ENCODE data around the gene TBCD.
"Not testable (repeated sequence)": the region's sequence is repeated elsewhere in the genome, so short reads cannot be mapped to it uniquely, and the experiment has no call there.

TBCD gene

GRCh38 chr17:82736511-82737185 lies 15.2 kb upstream of the TBCD start:
- TF ChIP-seq MYC (IDR thresholded peaks at IDR 0.05; ENCODE audit: low read depth, low read length) (no peak), POLR2A (IDR thresholded peaks at IDR 0.05; ENCODE audit: extremely low read depth, insufficient read length) (no peak), CTCF (IDR thresholded peaks at IDR 0.05; ENCODE audit: low read depth, low read length) (no peak), MAX (IDR thresholded peaks at IDR 0.05; ENCODE audit: low read depth, low read length) (no peak)
- H3K4me3 ChIP-seq (ENCODE audit: low read depth, low read length): no peak overlapping the region
- no peak for DNase-seq (ENCODE audit: low read depth)

GRCh38 chr17:82737967-82738877 lies 13.6 kb upstream of the TBCD start:
- no peak for DNase-seq (ENCODE audit: low read depth)
- TF ChIP-seq POLR2A (IDR thresholded peaks at IDR 0.05; ENCODE audit: extremely low read depth, insufficient read length) (no peak), CTCF (IDR thresholded peaks at IDR 0.05; ENCODE audit: low read depth, low read length) (no peak), MYC (IDR thresholded peaks at IDR 0.05; ENCODE audit: low read depth, low read length) (no peak)

GRCh38 chr17:82740906-82741759 lies 10.7 kb upstream of the TBCD start:
- DNase-seq (ENCODE audit: low read depth): no peak

More at GRCh38 chr17:82737967-82738877, 13.6 kb upstream of the TBCD start:
- no peak overlapping the region for H3K4me3 ChIP-seq (ENCODE audit: low read depth, low read length)

GRCh38 chr17:82743344-82744219 lies 8.3 kb upstream of the TBCD start:
- no peak overlapping the region for H3K4me3 ChIP-seq (ENCODE audit: low read depth, low read length)
- no peak for DNase-seq (ENCODE audit: low read depth)
- no peak for TF ChIP-seq POLR2A (IDR thresholded peaks at IDR 0.05; ENCODE audit: extremely low read depth, insufficient read length)
- TF ChIP-seq MYC (IDR thresholded peaks at IDR 0.05; ENCODE audit: low read depth, low read length): no peak
- no peak for TF ChIP-seq MAX (IDR thresholded peaks at IDR 0.05; ENCODE audit: low read depth, low read length)
- no peak for TF ChIP-seq CTCF (IDR thresholded peaks at IDR 0.05; ENCODE audit: low read depth, low read length)

More at GRCh38 chr17:82740906-82741759, 10.7 kb upstream of the TBCD start:
- no peak overlapping the region for H3K4me3 ChIP-seq (ENCODE audit: low read depth, low read length)
- no peak for TF ChIP-seq MYC (IDR thresholded peaks at IDR 0.05; ENCODE audit: low read depth, low read length)
- no peak for TF ChIP-seq CTCF (IDR thresholded peaks at IDR 0.05; ENCODE audit: low read depth, low read length)
- TF ChIP-seq POLR2A (IDR thresholded peaks at IDR 0.05; ENCODE audit: extremely low read depth, insufficient read length): no peak
- no peak for TF ChIP-seq MAX (IDR thresholded peaks at IDR 0.05; ENCODE audit: low read depth, low read length)

GRCh38 chr17:82744736-82745135 lies 7.1 kb upstream of the TBCD start:
- H3K4me3 ChIP-seq (ENCODE audit: low read depth, low read length): not testable (repeated sequence)

More at GRCh38 chr17:82744736-82745135, 7.1 kb upstream of the TBCD start:
- not testable (repeated sequence) for DNase-seq (ENCODE audit: low read depth)

Measured in NB4 (cell line).